HG03354 (cell line): Measurements from ENCODE around the gene STRN.
"Not testable (repeated sequence)": the region's sequence is repeated elsewhere in the genome, so short reads cannot be mapped to it uniquely, and the experiment has no call there.

Experiments
- ATAC-seq: cut with Tn5 transposase; IDR thresholded peaks from one replicate; pipeline ENCODE4 v1.9.1; 2021; ENCODE audit warnings: mild to moderate bottlenecking; ENCODE audit not compliant: unreplicated experiment, poor library complexity, severe bottlenecking

The STRN gene

GRCh38 chr2:36965206-36965605 is 1.1 kb downstream of the STRN start:
- ATAC-seq: no peak

GRCh38 chr2:36964496-36965058 is 1.8 kb downstream of the STRN start:
- no peak for ATAC-seq

GRCh38 chr2:36963734-36964133 is 2.6 kb downstream of the STRN start:
- no peak for ATAC-seq

GRCh38 chr2:36963106-36963505 is 3.2 kb downstream of the STRN start:
- no peak for ATAC-seq

GRCh38 chr2:36960773-36961172 is 5.6 kb downstream of the STRN start:
- ATAC-seq: no peak

- ATAC-seq: no peak
Observed at GRCh38 chr2:36960005-36960675, 6.2 kb downstream of the STRN start.

GRCh38 chr2:36954977-36955607 is 11.2 kb downstream of the STRN start:
- no peak for ATAC-seq

- ATAC-seq: no peak
Observed at GRCh38 chr2:36952748-36953197, 13.6 kb downstream of the STRN start.

- ATAC-seq: no peak
Observed at GRCh38 chr2:36951574-36951973, 14.8 kb downstream of the STRN start.

GRCh38 chr2:36951027-36951518 is 15.3 kb downstream of the STRN start:
- no peak for ATAC-seq

- ATAC-seq: no peak
Observed at GRCh38 chr2:36949845-36950244, 16.5 kb downstream of the STRN start.

- ATAC-seq: not testable (repeated sequence)
Observed at GRCh38 chr2:36945240-36945639, 21.1 kb downstream of the STRN start.

- ATAC-seq: no peak
Observed at GRCh38 chr2:36941867-36942266, 24.5 kb downstream of the STRN start.

GRCh38 chr2:36936526-36936925 is 29.8 kb downstream of the STRN start:
- not testable (repeated sequence) for ATAC-seq

- ATAC-seq: not testable (repeated sequence)
Observed at GRCh38 chr2:36931688-36932087, 34.6 kb downstream of the STRN start.

- not testable (repeated sequence) for ATAC-seq
Observed at GRCh38 chr2:36930787-36931410, 35.4 kb downstream of the STRN start.

- ATAC-seq: not testable (repeated sequence)
Observed at GRCh38 chr2:36926175-36927132, 39.9 kb downstream of the STRN start.

GRCh38 chr2:36922629-36923028 is 43.7 kb downstream of the STRN start:
- not testable (repeated sequence) for ATAC-seq

GRCh38 chr2:36921984-36922383 is 44.4 kb downstream of the STRN start:
- no peak for ATAC-seq
